ENCODE results near the gene OSBPL3. TPM values are rescaled to one million over a fixed set of nuclear protein-coding genes. Genes with fewer than 3 reads are reported as not detected.

Gene OSBPL3
- total RNA-seq, 1 experiment from 2014 or later = 9.2 TPM

GRCh38 chr7:24982917-24983316 lies 2.9 kb upstream of the OSBPL3 start:
- H3K36me3 ChIP-seq (ENCODE audit: control insufficient read depth, insufficient read depth, low read length) = 0 out of 2 replicates have a peak, but pooled peaks cover 3% of the 10 kb centered on the region
- H3K9me3 ChIP-seq (ENCODE audit: control insufficient read depth, insufficient read depth, low read depth, low read length) = no peaks in the 10 kb centered on the region
- peaks cover 12% of the 10 kb centered on the region for H3K27me3 ChIP-seq (ENCODE audit: control insufficient read depth, insufficient read depth, low read length)
- ChIA-PET CTCF (interaction anchor here (0.6 to 2.1 kb wide), 3 partner anchors 58 to 111 kb away, joined by 9 to 12 read pairs (median 11); no protein-coding TSS in a partner anchor), POLR2A (no interaction called here)
- in situ Hi-C loops (cut with HindIII; ENCODE audit: low pct_unique_long_range_greater_than_20kb, low sequenced_read_pairs) = no loop called here
- TF ChIP-seq TCF7L2 (IDR thresholded peaks at IDR 0.05; ENCODE audit: low read depth, low read length) (no peak), POLR2AphosphoS5 (IDR thresholded peaks at IDR 0.05; ENCODE audit: low read depth, low read length) (no peak), SIN3A (IDR thresholded peaks at IDR 0.05; ENCODE audit: borderline replicate concordance, insufficient read depth, low read depth, low read length) (no peak), REST (IDR thresholded peaks at IDR 0.05; ENCODE audit: insufficient read depth in 1 of 2, low read depth in 2 of 2, low read length in 1 of 2) (no peak)
- TF ChIP-seq, protein P1, sequence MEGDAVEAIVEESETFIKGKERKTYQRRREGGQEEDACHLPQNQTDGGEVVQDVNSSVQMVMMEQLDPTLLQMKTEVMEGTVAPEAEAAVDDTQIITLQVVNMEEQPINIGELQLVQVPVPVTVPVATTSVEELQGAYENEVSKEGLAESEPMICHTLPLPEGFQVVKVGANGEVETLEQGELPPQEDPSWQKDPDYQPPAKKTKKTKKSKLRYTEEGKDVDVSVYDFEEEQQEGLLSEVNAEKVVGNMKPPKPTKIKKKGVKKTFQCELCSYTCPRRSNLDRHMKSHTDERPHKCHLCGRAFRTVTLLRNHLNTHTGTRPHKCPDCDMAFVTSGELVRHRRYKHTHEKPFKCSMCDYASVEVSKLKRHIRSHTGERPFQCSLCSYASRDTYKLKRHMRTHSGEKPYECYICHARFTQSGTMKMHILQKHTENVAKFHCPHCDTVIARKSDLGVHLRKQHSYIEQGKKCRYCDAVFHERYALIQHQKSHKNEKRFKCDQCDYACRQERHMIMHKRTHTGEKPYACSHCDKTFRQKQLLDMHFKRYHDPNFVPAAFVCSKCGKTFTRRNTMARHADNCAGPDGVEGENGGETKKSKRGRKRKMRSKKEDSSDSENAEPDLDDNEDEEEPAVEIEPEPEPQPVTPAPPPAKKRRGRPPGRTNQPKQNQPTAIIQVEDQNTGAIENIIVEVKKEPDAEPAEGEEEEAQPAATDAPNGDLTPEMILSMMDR (IDR thresholded peaks at IDR 0.05) = peak; percentile 78
- no TSS peak for BruUV-seq (replicated peaks)
- H3K4me1 ChIP-seq (ENCODE audit: control insufficient read depth, insufficient read depth, low read length) = peaks cover 6% of the 10 kb centered on the region; the same call in 1 of the 2 replicates
- DNase-seq (ENCODE audit: low read depth, low spot score) = no peak
- no peak overlapping the region for H3K27ac ChIP-seq (ENCODE audit: low read length)
- no peak overlapping the region for H3K4me3 ChIP-seq (ENCODE audit: low read depth in 2 of 2, low read length in 2 of 2)
- no peak for ATAC-seq
- intact Hi-C loops (cut with micrococcal nuclease; ENCODE audit: unreplicated experiment) = loop anchor here (5.0 kb wide), 2 partner anchors 84 to 109 kb away; no protein-coding TSS in a partner anchor

DNA sequence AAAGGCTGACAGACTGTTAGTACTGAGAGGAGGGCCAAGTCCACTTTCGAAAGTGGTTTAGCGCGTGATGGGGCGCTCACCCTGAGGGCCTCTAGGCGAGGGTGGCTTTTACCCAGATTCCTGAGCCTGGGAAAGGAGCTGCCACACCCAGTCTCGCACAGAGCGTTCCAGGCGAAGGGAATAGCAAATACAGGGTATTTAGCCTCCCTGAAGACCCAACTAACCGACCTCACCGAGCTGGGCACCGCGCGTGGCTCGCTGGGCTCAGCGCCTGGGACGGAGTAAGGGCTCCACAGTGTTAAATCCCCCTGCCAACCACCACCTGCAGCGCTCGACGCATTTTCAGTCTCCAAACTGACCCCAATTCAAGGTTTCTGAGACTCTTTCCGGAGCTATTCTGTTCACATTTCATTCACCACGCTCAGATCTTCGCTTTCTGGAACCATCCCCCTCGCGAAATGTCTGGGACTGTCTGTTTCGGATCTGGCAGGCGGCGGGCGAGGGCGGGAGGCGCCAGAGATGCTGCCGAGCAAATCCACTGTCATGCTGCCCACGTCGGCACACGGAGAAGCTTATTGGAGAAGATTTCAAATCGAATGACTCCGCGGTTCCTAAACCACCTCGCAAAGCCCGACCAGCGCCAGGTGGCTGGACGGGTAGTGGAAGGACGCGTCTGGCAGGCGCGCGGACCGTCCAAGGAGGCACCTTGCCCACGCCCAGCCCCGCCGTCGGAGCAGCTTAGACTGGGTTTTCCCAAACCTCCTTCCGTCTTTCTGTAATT lies 1.4 kb upstream of the OSBPL3 start:
- intact Hi-C loops (cut with micrococcal nuclease; ENCODE audit: unreplicated experiment) (loop anchor here (5.0 kb wide), 2 partner anchors 86 to 111 kb away; no protein-coding TSS in a partner anchor), in situ Hi-C loops (cut with HindIII; ENCODE audit: low pct_unique_long_range_greater_than_20kb, low sequenced_read_pairs) (no loop called here)
- 0 out of 2 replicates have a peak, but pooled peaks cover 3% of the 10 kb centered on the region for H3K36me3 ChIP-seq (ENCODE audit: control insufficient read depth, insufficient read depth, low read length)
- peaks cover 6% of the 10 kb centered on the region; the same call in 1 of the 2 replicates for H3K4me1 ChIP-seq (ENCODE audit: control insufficient read depth, insufficient read depth, low read length)
- peak; percentile 29; the same call in 1 of the 2 replicates for ATAC-seq
- H3K4me3 ChIP-seq (ENCODE audit: low read depth in 2 of 2, low read length in 2 of 2) = peak overlapping the region; percentile 74 to 79
- CTCF ChIA-PET = interaction anchor here (0.7 to 2.1 kb wide), 7 partner anchors 13 to 163 kb away, joined by 3 to 12 read pairs (median 5); no protein-coding TSS in a partner anchor
- H3K27me3 ChIP-seq (ENCODE audit: control insufficient read depth, insufficient read depth, low read length) = peaks cover 12% of the 10 kb centered on the region
- TF ChIP-seq POLR2AphosphoS5 (IDR thresholded peaks at IDR 0.05; ENCODE audit: low read depth, low read length) = no peak
- no peak for TF ChIP-seq REST (IDR thresholded peaks at IDR 0.05; ENCODE audit: insufficient read depth in 1 of 2, low read depth in 2 of 2, low read length in 1 of 2)
- no peak for TF ChIP-seq TCF7L2 (IDR thresholded peaks at IDR 0.05; ENCODE audit: low read depth, low read length)
- TF ChIP-seq, protein P1 (IDR thresholded peaks at IDR 0.05) = no peak
- no peak for TF ChIP-seq SIN3A (IDR thresholded peaks at IDR 0.05; ENCODE audit: borderline replicate concordance, insufficient read depth, low read depth, low read length)
- POLR2A ChIA-PET = interaction anchor here (0.5 kb wide), 1 partner anchor 35 kb away, joined by 4 read pairs; no protein-coding TSS in a partner anchor
- peak overlapping the region; percentile 75; the same call in 1 of the 2 replicates for H3K27ac ChIP-seq (ENCODE audit: low read length)
- DNase-seq (ENCODE audit: low read depth, low spot score) = no peak
- BruUV-seq (replicated peaks) = no TSS peak
- no peaks in the 10 kb centered on the region for H3K9me3 ChIP-seq (ENCODE audit: control insufficient read depth, insufficient read depth, low read depth, low read length)

Measured in Panc1 (cell line).